ENCODE data around the gene TNFRSF21.
A peak's percentile ranks its signal among the peaks of the same experiment; 100 is the strongest.
"Not testable (repeated sequence)": the region's sequence is repeated elsewhere in the genome, so short reads cannot be mapped to it uniquely, and the experiment has no call there.

The TNFRSF21 gene

GRCh38 chr6:47309291-47310130, at the start of gene TNFRSF21:
TSS of gene TNFRSF21 (minus strand) at chr6:47309905. CDS start at chr6:47309511, 394 bp downstream.
- peak; percentile 73 for DNase-seq (ENCODE audit: low read depth)

GRCh38 chr6:47358440-47359225, 48.9 kb upstream of the TNFRSF21 start:
- no peak for DNase-seq (ENCODE audit: low read depth)

GRCh38 chr6:47357827-47358226, 48.1 kb upstream of the TNFRSF21 start:
- no peak for DNase-seq (ENCODE audit: low read depth)

- no peak for DNase-seq (ENCODE audit: low read depth)
Observed at GRCh38 chr6:47355496-47355895, 45.8 kb upstream of the TNFRSF21 start.

- DNase-seq (ENCODE audit: low read depth): no peak
Observed at GRCh38 chr6:47353871-47354270, 44.2 kb upstream of the TNFRSF21 start.

- DNase-seq (ENCODE audit: low read depth): no peak
Observed at GRCh38 chr6:47352966-47353365, 43.3 kb upstream of the TNFRSF21 start.

- no peak for DNase-seq (ENCODE audit: low read depth)
Observed at GRCh38 chr6:47352194-47352920, 42.7 kb upstream of the TNFRSF21 start.

- DNase-seq (ENCODE audit: low read depth): no peak
Observed at GRCh38 chr6:47351621-47352020, 41.9 kb upstream of the TNFRSF21 start.

GRCh38 chr6:47349931-47350330, 40.2 kb upstream of the TNFRSF21 start:
- DNase-seq (ENCODE audit: low read depth): no peak

GRCh38 chr6:47348316-47348863, 38.7 kb upstream of the TNFRSF21 start:
- DNase-seq (ENCODE audit: low read depth): no peak

- no peak for DNase-seq (ENCODE audit: low read depth)
Observed at GRCh38 chr6:47345761-47346160, 36.1 kb upstream of the TNFRSF21 start.

GRCh38 chr6:47344022-47344421, 34.3 kb upstream of the TNFRSF21 start:
- DNase-seq (ENCODE audit: low read depth): no peak

GRCh38 chr6:47343600-47343999, 33.9 kb upstream of the TNFRSF21 start:
- DNase-seq (ENCODE audit: low read depth): no peak

- DNase-seq (ENCODE audit: low read depth): no peak
Observed at GRCh38 chr6:47342824-47343223, 33.1 kb upstream of the TNFRSF21 start.

GRCh38 chr6:47337519-47337918, 27.8 kb upstream of the TNFRSF21 start:
- DNase-seq (ENCODE audit: low read depth): no peak

GRCh38 chr6:47336334-47336733, 26.6 kb upstream of the TNFRSF21 start:
- no peak for DNase-seq (ENCODE audit: low read depth)

- no peak for DNase-seq (ENCODE audit: low read depth)
Observed at GRCh38 chr6:47335466-47335865, 25.8 kb upstream of the TNFRSF21 start.

GRCh38 chr6:47334334-47334733, 24.6 kb upstream of the TNFRSF21 start:
- DNase-seq (ENCODE audit: low read depth): no peak

- not testable (repeated sequence) for DNase-seq (ENCODE audit: low read depth)
Observed at GRCh38 chr6:47328606-47329005, 18.9 kb upstream of the TNFRSF21 start.

GRCh38 chr6:47328139-47328538, 18.4 kb upstream of the TNFRSF21 start:
- not testable (repeated sequence) for DNase-seq (ENCODE audit: low read depth)

GRCh38 chr6:47323887-47324286, 14.2 kb upstream of the TNFRSF21 start:
- no peak for DNase-seq (ENCODE audit: low read depth)

- DNase-seq (ENCODE audit: low read depth): no peak
Observed at GRCh38 chr6:47323321-47323720, 13.6 kb upstream of the TNFRSF21 start.

Measured in stimulated activated CD8-positive, alpha-beta memory T cell treated with anti-CD3 and anti-CD28 coated beads, Interleukin-4, amount 100 ng/mL, for 24 hours (primary cell).